ENCODE measurements around the gene KCNT2.

DNA sequence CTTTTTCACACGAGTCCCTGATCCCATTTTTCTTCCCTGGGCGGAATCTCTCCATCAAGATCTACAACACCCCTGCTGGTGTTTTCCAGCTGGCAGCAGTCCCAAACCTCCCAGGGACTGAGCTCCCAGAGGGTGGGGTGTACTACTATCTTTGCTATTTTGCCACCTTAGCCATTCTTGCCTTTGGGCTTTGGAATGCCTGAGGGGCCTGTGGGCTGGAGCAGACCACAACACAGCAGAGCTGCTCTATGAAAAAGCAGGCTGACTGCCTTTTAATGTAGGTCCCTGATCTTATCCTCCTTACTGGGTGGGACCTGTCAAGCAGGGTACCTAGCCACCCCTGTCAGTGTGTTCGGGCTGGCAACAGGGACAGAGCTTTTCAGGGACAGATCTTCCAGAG lies 91.9 kb downstream of the KCNT2 start:
- TF ChIP-seq, protein P1, sequence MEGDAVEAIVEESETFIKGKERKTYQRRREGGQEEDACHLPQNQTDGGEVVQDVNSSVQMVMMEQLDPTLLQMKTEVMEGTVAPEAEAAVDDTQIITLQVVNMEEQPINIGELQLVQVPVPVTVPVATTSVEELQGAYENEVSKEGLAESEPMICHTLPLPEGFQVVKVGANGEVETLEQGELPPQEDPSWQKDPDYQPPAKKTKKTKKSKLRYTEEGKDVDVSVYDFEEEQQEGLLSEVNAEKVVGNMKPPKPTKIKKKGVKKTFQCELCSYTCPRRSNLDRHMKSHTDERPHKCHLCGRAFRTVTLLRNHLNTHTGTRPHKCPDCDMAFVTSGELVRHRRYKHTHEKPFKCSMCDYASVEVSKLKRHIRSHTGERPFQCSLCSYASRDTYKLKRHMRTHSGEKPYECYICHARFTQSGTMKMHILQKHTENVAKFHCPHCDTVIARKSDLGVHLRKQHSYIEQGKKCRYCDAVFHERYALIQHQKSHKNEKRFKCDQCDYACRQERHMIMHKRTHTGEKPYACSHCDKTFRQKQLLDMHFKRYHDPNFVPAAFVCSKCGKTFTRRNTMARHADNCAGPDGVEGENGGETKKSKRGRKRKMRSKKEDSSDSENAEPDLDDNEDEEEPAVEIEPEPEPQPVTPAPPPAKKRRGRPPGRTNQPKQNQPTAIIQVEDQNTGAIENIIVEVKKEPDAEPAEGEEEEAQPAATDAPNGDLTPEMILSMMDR (IDR thresholded peaks at IDR 0.05; ENCODE audit: low read length), result no peak
- TF ChIP-seq EZH2phosphoT487 (IDR thresholded peaks at IDR 0.05; ENCODE audit: low read length), result no peak
